Measurements from ENCODE around the gene CBL.

The CBL gene

GRCh38 chr11:119315131-119316015 lies 109.2 kb downstream of the CBL start:
- FAIRE-seq, result no peak

DNA sequence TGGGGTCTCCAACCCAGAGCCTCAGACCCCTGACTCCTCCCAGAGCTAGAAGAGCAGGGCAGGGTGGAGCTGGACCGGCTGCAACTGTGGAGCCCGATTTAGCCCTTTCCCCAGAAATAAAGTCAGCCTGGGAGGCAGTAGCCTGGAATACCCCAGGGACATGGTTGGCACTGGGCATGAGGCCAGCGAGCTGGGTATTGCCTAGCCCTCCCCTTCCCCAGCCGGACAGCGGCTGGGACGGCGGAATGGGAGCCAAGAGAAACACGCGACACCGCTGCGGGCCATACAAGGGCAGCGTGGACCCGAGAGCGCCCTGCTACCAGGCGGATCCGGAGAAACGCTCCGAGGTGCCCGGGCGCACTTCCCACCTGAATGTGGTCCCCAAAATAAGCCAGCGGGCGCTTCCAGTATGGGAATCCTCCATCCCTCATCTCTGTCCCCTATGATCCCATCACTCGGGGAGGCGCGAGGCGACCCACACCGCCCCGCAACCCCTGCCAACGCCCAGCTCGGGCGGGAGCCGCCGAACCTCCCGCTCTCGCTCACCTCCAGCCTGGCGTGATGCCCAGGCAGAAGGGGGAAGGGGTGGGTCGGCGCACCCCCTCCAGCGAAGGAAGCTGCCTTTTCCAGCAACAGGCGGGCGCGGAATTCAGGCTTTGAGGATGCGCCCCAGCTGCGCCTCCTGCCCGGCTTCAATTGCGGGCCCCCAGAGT lies 110.0 kb downstream of the CBL start:
- FAIRE-seq, result no peak

GRCh38 chr11:119316729-119317591 lies 110.8 kb downstream of the CBL start, which contains the start of gene MCAM:
TSS of gene MCAM (minus strand) at chr11:119317130. CDS start at chr11:119317101, 29 bp downstream.
- FAIRE-seq, result no peak

DNA sequence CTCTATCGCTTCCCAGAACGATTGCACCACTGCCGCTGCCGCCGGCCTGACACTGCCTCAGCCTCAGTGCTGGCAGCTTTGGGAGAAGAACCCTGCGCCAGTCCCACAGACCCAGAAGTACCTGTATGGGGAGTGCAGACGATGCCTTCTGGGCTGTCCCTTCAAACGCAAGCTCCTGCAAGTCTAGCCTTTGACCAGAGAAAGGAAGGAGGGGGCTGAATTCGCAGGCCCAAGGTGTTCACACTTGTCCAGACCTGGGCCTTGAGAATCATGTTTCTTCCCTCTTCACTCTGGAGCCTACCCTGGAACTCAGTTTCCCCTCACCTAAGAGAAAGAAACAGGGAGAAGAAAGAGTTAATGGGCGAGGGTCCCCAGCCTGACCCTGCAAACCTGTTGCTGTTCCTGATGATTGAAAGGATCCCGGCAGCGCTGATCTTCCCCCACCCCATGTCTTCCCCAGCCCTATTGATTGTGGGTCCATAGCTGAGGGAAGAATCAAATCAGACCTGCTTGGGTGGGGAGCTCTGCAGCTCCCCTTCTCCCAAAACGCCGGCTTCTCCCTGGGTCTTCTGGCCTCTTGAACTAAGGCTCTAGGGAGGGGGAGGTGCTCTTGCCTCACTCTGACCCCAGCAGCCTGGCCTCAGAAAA lies 111.6 kb downstream of the CBL start:
- no peak for FAIRE-seq

DNA sequence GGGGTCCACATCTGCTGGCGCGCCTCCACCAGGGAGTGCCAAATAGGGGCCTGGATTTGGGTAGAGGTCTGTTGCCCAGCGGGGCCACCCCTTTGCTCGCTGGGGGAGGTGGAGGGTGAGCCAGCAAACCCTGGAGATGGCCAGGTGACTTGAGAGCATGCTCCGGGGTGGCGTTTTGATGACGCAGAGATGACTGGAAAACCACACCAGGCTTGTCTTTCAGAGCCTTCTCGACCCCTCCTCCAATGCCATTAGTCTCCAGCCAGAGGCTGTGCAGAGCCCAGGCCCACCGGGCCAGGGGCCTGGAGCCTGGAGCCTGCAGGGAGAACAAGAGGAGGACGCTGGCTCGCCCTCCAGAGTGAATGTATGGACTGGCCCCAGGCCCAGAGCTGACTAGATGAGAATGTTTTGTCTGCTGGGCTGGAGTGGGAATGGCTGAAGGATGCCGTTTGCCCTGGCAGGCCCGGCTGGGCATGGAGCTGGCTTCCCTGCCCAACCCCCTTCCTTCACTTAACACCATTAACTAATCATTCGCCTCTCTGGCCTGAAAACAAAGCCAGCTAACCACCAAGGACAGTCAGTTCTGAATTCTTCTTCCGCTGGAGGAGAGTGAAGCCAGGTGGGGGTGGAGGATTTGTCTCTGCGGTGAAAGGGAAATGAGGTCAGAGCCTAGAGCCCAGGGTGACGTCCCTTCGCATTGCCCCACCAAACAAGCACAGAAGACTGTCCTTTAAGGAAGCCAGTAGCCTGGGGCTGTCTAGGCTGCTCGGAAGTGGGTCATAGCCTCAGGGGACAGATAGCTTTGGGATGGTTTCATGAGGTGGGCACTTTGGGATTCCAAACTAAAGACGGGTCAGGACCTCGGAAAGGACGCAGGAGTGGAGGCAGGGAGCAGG lies 112.3 kb downstream of the CBL start:
- no peak for FAIRE-seq

- no peak for FAIRE-seq
These were observed 113.1 kb downstream of the CBL start for GRCh38 chr11:119319136-119319699.

DNA sequence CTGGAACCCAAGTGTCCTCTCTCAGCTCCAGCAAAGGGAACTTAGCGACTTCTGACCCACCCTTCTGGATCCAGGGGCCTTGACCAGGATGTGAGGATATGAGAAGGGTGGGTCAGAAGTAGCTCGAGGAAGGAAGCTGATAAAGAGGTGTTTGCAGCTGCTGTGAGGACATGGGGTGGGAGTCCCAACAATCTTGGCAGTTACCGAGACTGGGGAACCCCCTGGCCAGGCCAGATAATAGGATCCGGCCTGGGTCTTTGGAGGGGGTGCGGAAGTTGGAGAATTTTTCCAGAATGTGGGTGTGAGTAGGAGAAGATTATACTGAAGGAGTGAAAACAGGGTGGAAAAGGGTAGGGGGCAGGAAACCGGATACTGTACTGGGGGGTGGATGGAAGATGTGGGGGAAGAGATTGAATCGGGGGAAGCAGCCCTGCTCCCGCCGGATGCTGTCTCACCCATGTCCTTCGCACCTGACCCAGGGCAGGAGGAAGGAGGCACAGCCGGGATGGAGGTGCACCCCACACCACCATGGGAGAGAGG lies 113.6 kb downstream of the CBL start:
- no peak for FAIRE-seq

GRCh38 chr11:119320240-119320775 lies 114.2 kb downstream of the CBL start:
- no peak for FAIRE-seq

DNA sequence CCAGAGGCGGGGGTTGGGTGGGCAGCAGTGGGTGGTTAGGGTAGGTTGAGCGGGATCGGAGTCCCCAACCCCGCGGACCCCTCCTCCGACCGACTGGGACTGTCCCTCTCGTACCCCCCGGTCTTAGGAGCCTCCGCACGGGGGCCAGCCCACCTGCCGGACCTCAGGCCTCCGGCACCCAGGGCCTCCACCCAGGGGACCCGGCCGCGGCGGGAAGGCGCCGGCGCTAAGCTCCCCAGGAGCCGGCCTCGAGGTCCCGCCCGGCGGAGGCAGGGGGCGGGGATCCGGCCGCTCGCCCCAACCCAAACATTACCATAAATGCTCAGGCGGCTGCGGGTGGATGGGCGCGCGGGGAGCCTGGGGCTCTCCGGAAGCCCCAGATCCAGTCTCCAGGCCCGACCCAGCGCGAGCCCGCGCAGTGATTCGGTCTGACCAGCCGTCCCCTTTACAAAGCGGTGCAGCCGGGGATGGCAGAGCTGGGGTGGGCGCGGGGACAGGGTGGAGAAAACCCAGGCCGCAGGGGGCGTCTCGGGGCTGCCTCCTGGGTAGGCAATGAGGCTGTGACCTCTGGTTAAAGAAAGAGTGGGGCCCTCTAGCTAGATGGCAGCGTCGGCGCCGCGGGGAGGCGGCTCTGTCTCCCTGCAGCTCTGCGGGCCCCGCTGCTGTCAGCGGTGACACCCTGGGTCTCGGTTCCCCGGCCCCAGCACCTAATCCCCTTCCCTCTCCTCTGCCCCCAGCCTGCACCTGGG lies 114.8 kb downstream of the CBL start:
- no peak for FAIRE-seq

- FAIRE-seq, result no peak
These were observed 116.2 kb downstream of the CBL start for GRCh38 chr11:119322360-119322739.

DNA sequence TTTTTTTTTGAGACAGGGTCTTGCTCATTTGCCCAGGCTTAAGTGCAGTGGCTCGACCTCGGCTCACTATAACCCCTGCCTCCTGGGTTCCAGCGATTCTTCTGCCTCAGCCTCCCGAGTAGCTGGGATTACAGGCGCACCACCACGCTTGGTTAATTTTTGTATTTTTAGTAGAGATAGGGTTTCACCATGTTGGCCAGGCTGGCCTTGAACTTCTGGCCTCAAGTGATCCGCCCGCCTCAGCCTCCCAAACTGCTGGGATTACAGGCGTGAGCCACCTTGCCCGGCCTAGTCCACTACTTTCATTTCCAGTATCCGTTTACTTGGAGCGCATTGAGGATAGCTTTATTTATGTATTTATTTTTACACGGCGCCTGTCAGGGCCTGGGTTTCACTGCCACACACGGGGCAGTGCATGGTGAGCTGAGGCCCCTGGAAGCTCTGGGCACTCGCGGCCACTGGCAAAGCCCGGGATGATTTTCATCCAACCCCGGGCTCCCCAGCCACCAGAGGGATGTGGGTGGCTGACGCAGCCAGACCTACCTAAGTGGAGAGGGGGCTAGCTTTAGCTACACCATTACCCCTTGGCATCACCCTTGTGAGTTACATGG lies 116.9 kb downstream of the CBL start:
- no peak for FAIRE-seq

DNA sequence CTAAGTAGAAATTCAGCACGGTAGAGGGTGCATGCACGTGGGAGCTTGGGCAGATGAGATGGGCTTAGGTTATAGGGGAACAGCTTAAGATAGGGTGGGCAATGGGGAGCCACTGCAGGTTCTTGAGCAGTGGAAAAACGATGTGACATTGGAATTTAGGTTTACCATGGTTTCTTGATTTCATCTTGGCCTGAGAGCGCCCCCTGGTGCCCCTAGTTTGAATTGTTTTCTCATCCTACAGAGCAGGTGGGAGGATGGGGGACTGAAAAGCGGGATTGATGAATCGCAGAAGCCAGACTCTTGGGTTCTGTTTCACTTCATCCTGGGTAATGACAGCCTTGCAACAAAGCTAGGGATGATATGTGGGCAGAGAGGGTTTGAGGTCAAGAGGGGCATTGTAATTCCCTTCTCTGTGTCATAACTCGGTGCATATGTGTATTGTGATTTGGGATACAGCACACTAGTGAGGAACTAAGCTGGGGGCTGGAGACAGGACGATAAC lies 117.4 kb downstream of the CBL start:
- FAIRE-seq, result no peak

DNA sequence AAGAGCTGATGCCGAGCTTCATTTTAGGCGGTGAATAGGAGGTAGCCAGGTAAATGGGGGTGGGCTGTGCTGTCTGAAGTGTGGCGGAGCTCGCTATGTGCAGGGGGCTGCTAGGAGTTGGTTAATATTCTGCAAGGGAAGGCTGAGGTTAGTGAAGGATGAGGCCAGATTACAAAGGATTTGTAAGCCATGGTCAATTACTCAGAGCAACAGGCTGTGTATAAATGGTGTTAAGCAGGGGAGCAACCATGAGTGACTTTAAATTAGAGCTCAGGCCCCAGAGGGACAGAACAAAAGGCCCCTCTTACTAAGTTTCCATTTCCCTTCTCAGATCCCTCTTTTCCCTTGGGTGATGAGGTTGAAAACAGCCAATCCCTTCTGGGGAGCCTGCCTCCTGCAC lies 118.0 kb downstream of the CBL start:
- no peak for FAIRE-seq

GRCh38 chr11:119329320-119329719 lies 123.2 kb downstream of the CBL start:
- FAIRE-seq, result no peak

- FAIRE-seq, result no peak
These were observed 124.1 kb downstream of the CBL start for GRCh38 chr11:119330237-119330636.

DNA sequence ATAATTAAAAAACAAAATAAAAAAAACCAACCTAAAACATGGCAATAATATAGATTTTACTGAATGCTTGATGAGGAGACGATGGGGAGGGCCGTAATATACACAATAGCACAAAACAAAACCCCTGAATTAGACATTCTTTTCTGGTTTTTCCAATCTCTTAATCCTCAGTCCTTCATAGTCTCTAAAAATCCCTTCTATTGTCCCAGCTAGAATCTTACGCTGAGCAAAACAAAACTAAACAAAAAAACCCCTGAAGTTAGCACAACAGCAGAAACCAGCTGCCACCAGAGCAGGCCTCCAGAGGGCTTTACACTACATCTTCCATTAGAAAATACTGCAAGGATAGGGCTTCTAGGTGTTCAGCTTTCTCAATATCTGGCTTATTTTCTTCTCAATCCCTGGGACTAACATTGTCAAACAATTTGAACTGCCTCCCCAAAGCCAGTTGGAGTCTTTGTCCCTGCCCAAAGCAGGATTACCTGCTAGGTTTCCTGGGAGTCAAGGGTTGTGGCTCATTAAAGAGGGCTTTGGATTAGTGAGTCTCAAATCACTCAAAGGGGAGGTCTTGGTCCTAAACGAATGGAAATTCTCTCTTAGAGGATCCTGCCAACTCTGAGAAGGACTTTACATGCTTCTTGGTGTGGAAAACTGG lies 126.1 kb downstream of the CBL start:
- no peak for FAIRE-seq

GRCh38 chr11:119334174-119334930 lies 128.2 kb downstream of the CBL start, which contains the start of gene RNF26:
TSS of gene RNF26 (plus strand) at chr11:119334527. CDS start at chr11:119335123, 596 bp downstream.
- peak; percentile 99 for FAIRE-seq

Measured in A204.1 (cell line).